NCI-H1694 treated with DMSO at 0.1 percent for 48 hours (cell line): ENCODE measurements around the gene ETS2.

Experiments used
- DNase-seq: peaks from one replicate; lab custom pipeline; 2025; lab: John Stamatoyannopoulos, UW

The ETS2 gene

GRCh38 chr21:38802050-38803026 lies 3.4 kb upstream of the ETS2 start:
- DNase-seq: no peak

- no peak for DNase-seq
Observed at GRCh38 chr21:38803075-38803660, 2.6 kb upstream of the ETS2 start.

- DNase-seq: no peak
Observed at GRCh38 chr21:38804030-38804788, 1.5 kb upstream of the ETS2 start.

- DNase-seq: peak; percentile 60
Observed at GRCh38 chr21:38804789-38805327, 871 bp upstream of the ETS2 start.

GRCh38 chr21:38806153-38806941 lies 618 bp downstream of the ETS2 start:
- DNase-seq: no peak

GRCh38 chr21:38806942-38807284 lies 1.2 kb downstream of the ETS2 start:
- no peak for DNase-seq

GRCh38 chr21:38807441-38807871 lies 1.7 kb downstream of the ETS2 start:
- no peak for DNase-seq

GRCh38 chr21:38807986-38808385 lies 2.3 kb downstream of the ETS2 start:
- no peak for DNase-seq

- no peak for DNase-seq
Observed at GRCh38 chr21:38809198-38809878, 3.6 kb downstream of the ETS2 start.

- DNase-seq: no peak
Observed at GRCh38 chr21:38810034-38810825, 4.5 kb downstream of the ETS2 start.

- DNase-seq: no peak
Observed at GRCh38 chr21:38810826-38811164, 5.1 kb downstream of the ETS2 start.

- DNase-seq: no peak
Observed at GRCh38 chr21:38811257-38811656, 5.5 kb downstream of the ETS2 start.

- no peak for DNase-seq
Observed at GRCh38 chr21:38813143-38813542, 7.4 kb downstream of the ETS2 start.

- DNase-seq: no peak
Observed at GRCh38 chr21:38813547-38813946, 7.8 kb downstream of the ETS2 start.

- no peak for DNase-seq
Observed at GRCh38 chr21:38814126-38815059, 8.7 kb downstream of the ETS2 start.

GRCh38 chr21:38815060-38815405 lies 9.3 kb downstream of the ETS2 start:
- no peak for DNase-seq

GRCh38 chr21:38816400-38816977 lies 10.8 kb downstream of the ETS2 start:
- peak; percentile 47 for DNase-seq

GRCh38 chr21:38817371-38818324 lies 11.9 kb downstream of the ETS2 start:
- DNase-seq: no peak
